RWPE2 (cell line): ENCODE data around the gene SUFU.

Experiments used
- ATAC-seq: fragments of 200-7000 bp; cut with Tn5 transposase; 3 replicates; pipeline ENCODE4 v1.9.1; 2021; ENCODE audit warnings: low read depth
- DNase-seq: peaks from one replicate; pipeline ENCODE4 v3.0.0-alpha.2; 2020; ENCODE audit warnings: low spot score
- H3K27ac ChIP-seq: fragments of 450-650 bp; 2 replicates; pipeline ENCODE4 v1.5.1; 2017; ENCODE audit warnings: mild to moderate bottlenecking; ENCODE audit not compliant: poor library complexity, severe bottlenecking
- H3K27me3 ChIP-seq: fragments of 250-450 bp; sonication (Bioruptor Pico); 2 replicates; pipeline ENCODE4 v1.5.1; 2021; ENCODE audit warnings: mild to moderate bottlenecking, moderate library complexity; ENCODE audit not compliant: insufficient read depth, poor library complexity, severe bottlenecking
- H3K36me3 ChIP-seq: fragments of 250-450 bp; sonication (Bioruptor Pico); 2 replicates; pipeline ENCODE4 v1.5.1; 2020; ENCODE audit warnings: low read depth, mild to moderate bottlenecking, moderate library complexity
- H3K4me1 ChIP-seq: fragments of 250-450 bp; sonication (Bioruptor Pico); 2 replicates; pipeline ENCODE4 v1.5.1; 2021; ENCODE audit warnings: mild to moderate bottlenecking, moderate library complexity; ENCODE audit not compliant: insufficient read depth, poor library complexity, severe bottlenecking
- H3K4me3 ChIP-seq: fragments of 250-450 bp; sonication (Bioruptor Pico); 2 replicates; pipeline ENCODE4 v1.5.1; 2021; ENCODE audit warnings: mild to moderate bottlenecking, moderate library complexity; ENCODE audit not compliant: severe bottlenecking
- H3K9me3 ChIP-seq: fragments of 250-450 bp; sonication (Bioruptor Pico); 2 replicates; pipeline ENCODE4 v1.5.1; 2021; ENCODE audit warnings: mild to moderate bottlenecking, moderate library complexity; ENCODE audit not compliant: severe bottlenecking
- TF ChIP-seq, protein P1 (sequence below): fragments of 450-650 bp; IDR thresholded peaks from one replicate; pipeline ENCODE4 v1.5.1; 2017; ENCODE audit warnings: mild to moderate bottlenecking, moderate library complexity; ENCODE audit not compliant: poor library complexity, severe bottlenecking

The SUFU gene

DNA sequence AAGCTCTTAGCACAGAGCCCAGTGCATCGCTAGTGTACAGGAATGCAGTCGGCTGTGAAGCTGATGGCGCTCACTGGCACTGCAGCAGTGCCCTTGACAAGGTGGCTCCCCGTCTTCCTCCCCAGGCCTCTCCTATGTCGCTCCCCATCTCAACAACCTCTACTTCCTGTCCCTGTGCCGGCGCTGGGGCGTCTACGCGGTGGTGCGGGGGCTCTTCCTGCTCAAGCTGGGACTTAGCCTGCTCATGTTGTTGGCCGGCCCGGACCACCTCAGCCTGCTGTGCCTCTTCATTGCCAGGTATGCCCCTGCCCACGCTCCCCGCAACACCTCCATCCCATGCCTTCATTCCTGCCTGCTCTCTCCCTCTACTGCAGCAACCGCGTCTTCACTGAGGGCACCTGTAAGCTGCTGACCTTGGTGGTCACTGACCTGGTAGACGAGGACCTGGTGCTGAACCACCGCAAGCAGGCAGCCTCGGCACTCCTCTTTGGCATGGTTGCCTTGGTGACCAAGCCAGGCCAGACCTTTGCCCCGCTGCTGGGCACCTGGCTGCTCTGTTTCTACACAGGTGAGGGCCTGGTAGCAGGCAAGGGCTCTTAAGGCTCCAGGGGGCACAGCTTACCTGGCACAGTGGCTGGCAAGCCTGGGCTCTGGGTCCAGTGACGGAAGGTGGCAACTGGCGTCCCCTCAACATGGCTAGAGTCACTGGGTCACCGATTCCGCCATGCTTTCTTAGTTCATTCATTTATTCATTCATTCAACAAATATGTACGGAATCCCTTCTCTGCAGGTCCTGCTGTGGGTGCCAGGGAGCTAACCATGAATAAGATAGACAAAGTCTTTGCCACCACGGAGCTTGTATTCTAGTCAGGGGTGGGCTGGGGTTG is 30.1 kb upstream of the SUFU start:
- Histone ChIP-seq H3K27ac (no peak overlapping the region), H3K4me3 (no peak overlapping the region), H3K36me3 (no peaks in the 10 kb centered on the region; the same call in 1 of the 2 replicates), H3K27me3 (no peaks in the 10 kb centered on the region), H3K4me1 (no peaks in the 10 kb centered on the region), H3K9me3 (no peaks in the 10 kb centered on the region)
- no peak for ATAC-seq
- TF ChIP-seq, protein P1, sequence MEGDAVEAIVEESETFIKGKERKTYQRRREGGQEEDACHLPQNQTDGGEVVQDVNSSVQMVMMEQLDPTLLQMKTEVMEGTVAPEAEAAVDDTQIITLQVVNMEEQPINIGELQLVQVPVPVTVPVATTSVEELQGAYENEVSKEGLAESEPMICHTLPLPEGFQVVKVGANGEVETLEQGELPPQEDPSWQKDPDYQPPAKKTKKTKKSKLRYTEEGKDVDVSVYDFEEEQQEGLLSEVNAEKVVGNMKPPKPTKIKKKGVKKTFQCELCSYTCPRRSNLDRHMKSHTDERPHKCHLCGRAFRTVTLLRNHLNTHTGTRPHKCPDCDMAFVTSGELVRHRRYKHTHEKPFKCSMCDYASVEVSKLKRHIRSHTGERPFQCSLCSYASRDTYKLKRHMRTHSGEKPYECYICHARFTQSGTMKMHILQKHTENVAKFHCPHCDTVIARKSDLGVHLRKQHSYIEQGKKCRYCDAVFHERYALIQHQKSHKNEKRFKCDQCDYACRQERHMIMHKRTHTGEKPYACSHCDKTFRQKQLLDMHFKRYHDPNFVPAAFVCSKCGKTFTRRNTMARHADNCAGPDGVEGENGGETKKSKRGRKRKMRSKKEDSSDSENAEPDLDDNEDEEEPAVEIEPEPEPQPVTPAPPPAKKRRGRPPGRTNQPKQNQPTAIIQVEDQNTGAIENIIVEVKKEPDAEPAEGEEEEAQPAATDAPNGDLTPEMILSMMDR: no peak
- no peak for DNase-seq

DNA sequence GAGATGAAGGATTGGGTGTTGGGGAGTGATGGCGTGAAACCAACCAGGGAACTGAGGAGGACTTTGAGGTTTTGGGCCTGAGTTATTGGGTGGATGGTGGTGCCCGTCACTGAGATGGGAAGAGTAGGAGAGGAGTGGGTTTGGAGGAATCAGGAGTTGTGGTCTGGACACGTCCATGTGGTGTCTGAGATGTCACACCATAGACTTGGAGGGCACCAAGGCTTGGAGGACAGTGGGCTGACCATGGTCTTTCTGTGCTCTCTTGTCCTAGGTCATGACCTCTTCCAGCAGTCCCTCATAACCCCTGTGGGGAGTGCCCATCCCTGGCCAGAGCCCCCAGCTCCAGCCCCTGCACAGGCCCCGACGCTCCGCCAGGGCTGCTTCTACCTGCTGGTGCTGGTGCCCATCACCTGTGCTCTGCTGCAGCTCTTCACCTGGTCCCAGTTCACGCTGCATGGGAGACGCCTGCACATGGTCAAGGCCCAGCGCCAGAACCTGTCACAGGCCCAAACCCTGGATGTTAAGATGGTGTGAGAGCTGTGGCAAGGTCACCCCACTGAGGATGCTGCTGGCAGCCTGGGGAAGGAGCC is 28.2 kb upstream of the SUFU start:
- TF ChIP-seq, protein P1: no peak
- no peak overlapping the region for H3K4me3 ChIP-seq
- ATAC-seq: no peak
- peaks cover under 1% of the 10 kb centered on the region for H3K36me3 ChIP-seq
- H3K4me1 ChIP-seq: no peaks in the 10 kb centered on the region
- H3K27ac ChIP-seq: no peak overlapping the region
- no peak for DNase-seq
- no peaks in the 10 kb centered on the region for H3K27me3 ChIP-seq
- no peaks in the 10 kb centered on the region for H3K9me3 ChIP-seq

- H3K4me1 ChIP-seq: no peaks in the 10 kb centered on the region
- no peaks in the 10 kb centered on the region for H3K27me3 ChIP-seq
- H3K4me3 ChIP-seq: no peak overlapping the region
- H3K27ac ChIP-seq: no peak overlapping the region
- TF ChIP-seq, protein P1: no peak
- DNase-seq: no peak
- no peak for ATAC-seq
- H3K9me3 ChIP-seq: no peaks in the 10 kb centered on the region
- H3K36me3 ChIP-seq: peaks cover 12% of the 10 kb centered on the region
Observed at GRCh38 chr10:102476466-102477141, 27.2 kb upstream of the SUFU start.

- ATAC-seq (no peak), DNase-seq (no peak)
- Histone ChIP-seq H3K4me1 (no peaks in the 10 kb centered on the region), H3K27me3 (no peaks in the 10 kb centered on the region), H3K36me3 (peaks cover 40% of the 10 kb centered on the region), H3K27ac (no peak overlapping the region), H3K9me3 (no peaks in the 10 kb centered on the region), H3K4me3 (no peak overlapping the region)
- TF ChIP-seq, protein P1: no peak
Observed at GRCh38 chr10:102479651-102480050, 24.1 kb upstream of the SUFU start.
